Pulmonary artery endothelial cell (primary cell): Measurements from ENCODE around the gene SLC1A4. TPM values are rescaled to one million over a fixed set of nuclear protein-coding genes. Genes with fewer than 3 reads are reported as not detected.
"Not testable (repeated sequence)": the region's sequence is repeated elsewhere in the genome, so short reads cannot be mapped to it uniquely, and the experiment has no call there.

Source experiments
- DNase-seq: peaks from one replicate; pipeline ENCODE4 v3.0.0-alpha.2; 2011; ENCODE audit warnings: low read depth, low spot score
- total RNA-seq: library from RNA; depleted of rRNA; stranded (reverse); fragments of >200 nt; gene quantifications from 2 replicates; pipeline ENCODE4 v1.2.3, GENCODE V29; 2014

SLC1A4 gene
- total RNA-seq, 1 donor from 2014 or later: 13.3 TPM

DNA sequence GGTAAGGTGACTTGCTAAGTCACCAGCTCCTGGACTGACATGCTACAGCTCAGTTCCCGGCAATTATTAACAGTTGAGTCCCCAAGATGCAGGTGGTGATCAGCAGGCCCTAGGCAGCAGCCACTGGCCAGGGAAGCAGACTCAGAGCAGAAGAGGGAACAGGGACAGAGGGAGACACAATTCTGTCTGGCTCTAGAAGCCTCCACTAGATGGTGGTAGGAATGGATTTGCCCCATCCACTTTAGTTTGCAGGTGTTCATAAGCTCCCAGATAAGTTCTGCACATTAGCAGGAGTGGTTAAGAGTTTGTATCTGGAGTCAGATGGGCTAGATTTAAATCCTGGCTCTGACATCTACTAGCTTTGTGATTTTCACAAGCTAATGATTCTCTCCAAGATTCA lies 25.5 kb upstream of the SLC1A4 start:
- DNase-seq: no peak

DNA sequence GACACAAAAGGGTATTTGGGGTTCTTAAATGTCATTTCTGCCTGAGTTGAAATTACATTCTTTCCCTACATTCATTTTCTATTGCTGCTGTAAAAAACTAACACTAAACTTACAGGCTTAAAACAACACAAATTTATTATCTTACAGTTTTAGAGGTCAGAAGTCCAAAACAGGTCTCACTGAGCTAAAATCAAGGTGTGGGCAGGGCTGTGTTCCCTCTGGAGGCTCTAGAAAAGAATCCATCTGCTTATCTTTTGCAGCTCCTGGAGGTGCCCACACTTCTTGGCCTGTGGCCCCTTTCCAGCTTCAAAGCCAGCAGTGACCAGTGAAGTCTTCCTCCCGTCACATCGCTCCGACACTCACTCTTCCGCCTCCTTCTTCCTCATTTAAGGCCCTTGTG lies 23.2 kb upstream of the SLC1A4 start:
- no peak for DNase-seq

DNA sequence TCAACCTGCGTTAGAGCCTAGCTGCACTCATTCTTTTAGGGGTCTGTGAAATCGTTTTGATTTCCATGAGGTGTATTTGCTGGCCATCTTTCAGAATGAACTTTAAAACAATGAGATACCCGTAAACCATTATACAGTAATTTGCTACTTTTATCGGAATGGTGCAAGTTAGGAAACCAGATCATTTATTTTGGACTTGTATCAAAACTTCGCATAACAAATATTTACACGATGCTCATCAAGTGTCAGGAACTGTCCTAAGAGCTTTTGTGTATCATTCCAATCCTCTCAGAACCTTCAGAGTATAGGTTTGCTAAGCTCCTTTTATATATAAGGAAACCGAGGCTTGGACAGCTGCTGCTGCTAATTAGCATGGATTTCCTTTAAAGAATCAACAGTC lies 22.4 kb upstream of the SLC1A4 start:
- no peak for DNase-seq

DNA sequence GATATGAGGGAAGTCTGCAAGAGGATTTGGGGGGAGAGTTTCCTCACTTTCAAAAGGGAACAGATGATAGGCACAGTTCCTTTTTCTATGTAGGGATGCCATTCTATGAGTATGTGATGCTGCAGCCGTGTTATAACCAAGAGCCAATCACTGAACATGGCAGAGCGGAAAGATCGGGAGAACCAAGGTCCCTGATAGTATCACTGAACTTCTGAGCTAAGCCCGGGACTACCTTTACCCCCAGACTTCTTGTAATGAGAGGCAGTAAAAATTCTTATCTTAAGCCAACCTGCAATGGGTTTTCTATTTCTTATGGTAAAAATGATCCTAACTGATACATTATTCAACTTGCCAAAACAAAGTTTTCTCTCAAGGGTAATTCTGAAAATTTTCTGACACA lies 21.6 kb upstream of the SLC1A4 start:
- DNase-seq: no peak

DNA sequence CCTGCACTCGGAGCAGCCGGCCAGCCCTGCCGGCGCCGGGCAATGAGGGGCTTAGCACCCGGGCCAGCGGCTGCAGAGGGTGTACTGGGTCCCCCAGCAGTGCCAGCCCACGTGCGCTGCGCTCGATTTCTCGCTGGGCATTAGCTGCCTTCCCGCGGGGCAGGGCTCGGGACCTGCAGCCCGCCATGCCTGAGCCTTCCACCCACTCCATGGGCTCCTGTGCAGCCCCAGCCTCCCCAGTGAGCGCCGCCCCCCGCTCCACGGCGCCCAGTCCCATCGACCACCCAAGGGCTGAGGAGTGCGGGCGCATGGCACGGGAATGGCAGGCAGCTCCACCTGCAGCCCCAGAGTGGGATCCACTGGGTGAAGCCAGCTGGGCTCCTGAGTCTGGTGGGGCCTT lies 20.1 kb upstream of the SLC1A4 start:
- DNase-seq: not testable (repeated sequence)

DNA sequence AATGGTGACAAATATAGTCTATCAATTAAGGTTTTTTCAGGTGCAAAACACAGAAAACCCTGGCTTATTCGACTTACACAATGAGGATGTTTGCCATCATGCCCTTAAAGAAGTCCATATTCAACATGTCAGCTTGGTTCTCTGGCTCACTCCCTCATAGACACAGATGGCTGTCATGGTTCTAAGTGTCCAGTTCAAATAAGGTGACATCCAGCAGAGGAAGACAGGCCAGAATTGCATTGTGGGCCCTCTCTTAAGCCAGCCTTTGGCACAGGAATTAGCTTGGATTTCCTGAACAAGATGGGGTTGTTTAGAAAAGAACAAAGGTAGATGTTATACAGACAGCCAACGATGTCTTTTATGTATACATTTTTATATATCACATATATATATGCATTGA lies 18.7 kb upstream of the SLC1A4 start:
- no peak for DNase-seq

DNA sequence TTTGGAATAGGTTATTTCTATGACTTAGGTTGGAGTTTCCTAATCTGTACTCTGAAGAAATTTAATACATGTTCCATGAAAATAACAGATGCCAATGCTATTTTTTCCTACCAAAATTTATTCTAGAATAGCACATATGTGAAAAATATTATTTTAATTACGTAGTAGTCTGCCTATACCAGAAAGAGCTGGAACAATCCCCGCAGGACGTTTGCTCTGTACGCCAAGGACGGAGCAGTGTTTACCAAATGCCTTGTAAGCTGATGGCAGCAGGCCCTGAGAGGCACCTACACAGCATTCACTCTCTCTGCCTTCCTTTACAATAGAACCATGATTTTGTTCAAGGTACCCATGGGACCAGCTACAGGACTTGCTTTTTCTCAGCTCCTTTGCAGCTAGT lies 16.8 kb upstream of the SLC1A4 start:
- DNase-seq: no peak

DNA sequence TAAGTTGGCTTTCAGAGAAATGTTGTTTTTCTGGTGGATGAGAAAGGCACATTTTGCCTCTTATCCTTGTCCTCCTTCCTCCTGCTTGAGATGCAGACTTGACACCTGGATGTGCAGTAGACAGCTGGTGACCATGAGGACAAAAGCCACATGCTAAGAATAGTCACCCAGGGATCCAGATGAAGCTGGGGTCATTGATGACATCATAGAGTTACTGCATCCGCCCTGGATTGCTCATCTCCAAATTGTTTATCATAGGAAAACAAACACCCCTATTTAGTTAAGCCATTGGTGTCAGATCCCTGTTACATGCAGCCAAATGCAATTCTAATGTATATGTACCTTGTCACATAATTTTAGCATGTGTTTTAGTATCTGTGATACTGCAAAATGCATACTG lies 16.3 kb upstream of the SLC1A4 start:
- DNase-seq: no peak

DNA sequence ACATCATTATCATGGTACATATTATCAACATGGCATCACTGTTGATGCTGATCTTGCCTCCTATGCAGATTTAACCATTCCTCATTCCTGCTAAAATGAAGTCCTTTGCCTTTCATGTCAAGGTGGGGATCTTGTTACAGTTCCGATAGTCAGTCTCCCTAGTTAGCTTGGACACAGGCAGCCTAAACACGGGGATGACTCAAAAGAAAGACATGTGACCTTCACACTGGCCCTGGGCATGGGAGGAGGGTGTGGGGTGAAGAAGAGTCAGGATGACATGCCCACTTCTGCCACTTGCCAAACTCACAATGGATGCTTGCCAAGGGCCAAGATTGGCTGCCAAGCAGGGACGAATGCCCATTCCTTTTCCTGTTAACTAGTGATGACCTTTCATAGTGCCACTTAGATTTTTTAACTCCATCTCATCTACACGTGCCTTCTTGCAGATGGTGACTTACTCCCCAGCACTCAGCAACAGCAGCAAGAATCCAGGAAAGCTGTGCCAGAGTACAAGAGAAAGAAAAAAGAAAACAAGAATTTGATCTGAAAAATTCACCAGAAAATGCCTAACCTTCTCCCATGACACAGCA lies 13.9 kb upstream of the SLC1A4 start:
- no peak for DNase-seq

DNA sequence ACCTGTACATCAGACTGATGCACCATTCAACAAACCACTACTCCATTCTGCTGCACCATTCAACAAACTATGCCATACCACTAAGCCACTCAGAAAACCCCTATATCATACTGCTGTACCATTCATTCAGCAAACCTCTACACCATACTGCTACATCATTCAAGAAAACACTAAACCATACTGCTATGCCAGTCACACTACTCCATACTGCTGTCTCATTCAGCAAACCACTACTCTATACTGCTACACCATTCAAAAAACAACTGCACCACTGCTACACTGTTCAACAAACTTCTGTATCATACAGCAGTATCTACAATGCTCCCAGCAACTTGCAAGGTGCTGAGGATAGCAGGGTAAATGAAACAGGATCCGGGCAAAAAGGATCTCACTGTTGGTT lies 12.9 kb upstream of the SLC1A4 start:
- no peak for DNase-seq

DNA sequence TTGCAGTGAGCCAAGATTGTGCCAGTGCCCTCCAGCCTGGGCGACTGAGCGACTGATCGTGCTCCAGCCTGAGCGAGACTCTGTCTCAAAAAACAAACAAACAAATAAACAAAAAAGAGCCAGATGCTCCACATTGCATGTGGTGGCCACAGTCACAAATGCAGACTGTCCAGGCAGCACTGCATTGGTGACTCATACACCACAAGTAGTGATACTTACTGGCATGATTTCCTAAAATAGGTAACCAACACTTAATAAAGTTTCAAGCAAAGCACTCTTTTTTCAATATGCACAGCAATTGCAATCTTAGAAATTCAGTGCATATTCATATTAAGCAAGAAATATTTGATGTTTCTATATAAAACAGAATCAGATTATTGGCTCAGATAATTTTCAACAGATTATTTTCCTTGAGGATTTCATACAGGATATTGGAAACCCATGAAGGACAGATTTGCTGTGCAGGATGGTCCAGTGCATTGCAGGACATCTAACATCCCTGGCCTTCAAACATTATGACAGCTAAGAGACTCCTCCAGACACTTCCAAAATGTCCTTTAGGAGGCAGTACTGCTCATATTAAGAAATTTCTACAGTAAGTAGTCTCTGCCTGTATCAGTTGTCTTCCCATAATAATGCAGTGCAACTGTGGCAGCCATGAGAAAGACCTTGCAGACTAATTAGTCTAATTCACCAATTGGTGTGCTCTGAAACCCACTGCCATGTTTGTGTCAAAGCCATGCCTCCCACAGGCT lies 10.5 kb upstream of the SLC1A4 start:
- no peak for DNase-seq

DNA sequence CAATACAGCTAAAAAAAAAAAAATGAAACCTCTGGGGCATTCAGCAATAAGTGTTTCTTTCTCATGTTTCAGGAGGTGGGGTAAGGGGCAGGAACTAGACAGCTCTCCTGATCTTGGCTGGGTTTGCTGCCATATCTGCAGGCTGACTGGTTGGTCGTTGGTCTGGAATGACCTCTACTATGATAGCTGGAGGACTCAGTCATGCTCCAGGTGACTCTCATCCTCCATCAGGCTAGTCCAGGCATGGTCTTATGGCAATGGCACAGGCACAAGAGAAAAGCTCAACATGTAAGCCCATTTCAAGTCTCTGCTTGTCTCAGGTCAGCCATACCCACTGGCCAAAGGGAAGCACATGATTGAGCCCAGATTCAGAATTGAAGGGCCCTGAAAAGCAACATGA lies 9.5 kb upstream of the SLC1A4 start:
- no peak for DNase-seq

DNA sequence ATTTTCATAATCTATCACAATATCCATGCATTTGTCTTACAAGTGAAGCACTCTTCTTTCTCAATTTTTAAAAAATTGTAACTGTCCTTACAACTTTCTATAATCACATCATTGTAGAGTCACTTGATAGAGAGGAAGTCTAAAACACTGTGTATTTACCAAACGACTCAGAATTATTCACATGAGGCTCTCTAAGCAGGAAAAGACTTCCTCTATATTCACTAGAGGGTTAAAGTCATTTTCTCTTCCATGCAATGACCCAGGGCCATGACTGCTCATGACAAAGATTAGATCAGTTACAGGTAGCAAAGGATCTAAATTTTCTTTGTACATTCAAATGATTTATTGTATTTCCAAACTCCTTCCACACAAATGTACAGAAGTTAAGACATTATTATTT lies 9.0 kb upstream of the SLC1A4 start:
- DNase-seq: no peak

DNA sequence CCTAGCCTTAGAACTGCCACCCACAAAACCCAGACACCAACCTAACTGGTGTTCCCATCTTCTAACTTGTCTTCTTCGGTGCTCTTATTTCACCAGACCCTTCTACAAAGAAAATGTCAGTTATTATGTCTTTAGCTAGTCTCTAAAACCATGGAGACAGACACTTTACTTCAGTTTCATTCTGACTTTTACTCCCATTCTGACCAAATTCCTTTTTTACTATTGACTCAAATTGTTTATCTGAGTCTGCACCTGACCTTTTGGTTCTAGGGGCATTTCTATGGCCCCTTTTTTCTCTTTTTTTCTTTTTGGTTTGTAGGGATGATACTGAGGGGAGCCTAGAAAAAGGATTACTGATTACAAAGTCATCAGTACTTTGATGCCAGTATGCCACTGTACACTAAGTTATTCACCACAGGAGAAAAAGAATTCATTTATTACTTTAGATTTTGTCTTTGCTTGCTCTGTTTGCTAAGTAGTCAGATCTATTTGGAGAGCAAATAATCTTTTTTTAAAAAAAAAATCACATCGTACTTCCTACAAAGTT lies 6.8 kb upstream of the SLC1A4 start:
- DNase-seq: no peak

DNA sequence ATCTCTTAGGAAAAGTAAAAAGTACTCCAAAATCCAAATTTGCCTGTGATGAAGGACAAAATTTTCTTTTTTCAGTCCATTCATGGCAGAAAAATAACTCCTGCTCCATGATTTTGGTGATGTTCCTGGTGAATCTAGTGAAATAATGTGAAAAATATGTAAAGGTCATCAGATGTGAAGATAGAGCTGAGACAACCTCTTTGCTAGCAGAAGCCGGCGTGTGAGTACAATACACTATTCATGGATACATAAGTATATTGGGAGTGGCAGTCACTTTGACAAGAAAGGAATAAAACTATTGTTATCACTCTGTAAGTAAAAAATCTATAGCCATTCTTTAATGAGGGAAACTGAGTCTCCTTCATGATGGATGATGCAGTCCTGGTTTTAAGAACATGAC lies 6.3 kb upstream of the SLC1A4 start:
- no peak for DNase-seq

DNA sequence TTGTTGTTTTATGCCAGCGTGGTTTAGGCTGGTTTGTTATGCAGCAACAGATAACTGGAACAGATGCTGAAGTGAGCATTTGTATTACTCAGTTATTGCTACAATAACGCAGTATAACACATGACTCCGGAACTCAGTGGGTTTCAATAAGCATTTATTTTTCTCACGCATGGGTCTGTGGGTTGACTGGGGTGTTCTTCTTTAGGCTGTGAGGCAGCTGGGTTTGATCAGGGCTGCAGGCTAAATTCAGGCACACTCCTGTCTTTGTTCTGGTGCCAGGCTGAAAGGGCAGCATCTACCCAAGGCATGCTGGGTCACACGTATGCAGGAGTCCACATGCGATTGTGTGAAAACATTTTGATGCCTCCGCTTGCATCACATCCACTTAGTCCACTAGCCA lies 3.8 kb upstream of the SLC1A4 start:
- no peak for DNase-seq

DNA sequence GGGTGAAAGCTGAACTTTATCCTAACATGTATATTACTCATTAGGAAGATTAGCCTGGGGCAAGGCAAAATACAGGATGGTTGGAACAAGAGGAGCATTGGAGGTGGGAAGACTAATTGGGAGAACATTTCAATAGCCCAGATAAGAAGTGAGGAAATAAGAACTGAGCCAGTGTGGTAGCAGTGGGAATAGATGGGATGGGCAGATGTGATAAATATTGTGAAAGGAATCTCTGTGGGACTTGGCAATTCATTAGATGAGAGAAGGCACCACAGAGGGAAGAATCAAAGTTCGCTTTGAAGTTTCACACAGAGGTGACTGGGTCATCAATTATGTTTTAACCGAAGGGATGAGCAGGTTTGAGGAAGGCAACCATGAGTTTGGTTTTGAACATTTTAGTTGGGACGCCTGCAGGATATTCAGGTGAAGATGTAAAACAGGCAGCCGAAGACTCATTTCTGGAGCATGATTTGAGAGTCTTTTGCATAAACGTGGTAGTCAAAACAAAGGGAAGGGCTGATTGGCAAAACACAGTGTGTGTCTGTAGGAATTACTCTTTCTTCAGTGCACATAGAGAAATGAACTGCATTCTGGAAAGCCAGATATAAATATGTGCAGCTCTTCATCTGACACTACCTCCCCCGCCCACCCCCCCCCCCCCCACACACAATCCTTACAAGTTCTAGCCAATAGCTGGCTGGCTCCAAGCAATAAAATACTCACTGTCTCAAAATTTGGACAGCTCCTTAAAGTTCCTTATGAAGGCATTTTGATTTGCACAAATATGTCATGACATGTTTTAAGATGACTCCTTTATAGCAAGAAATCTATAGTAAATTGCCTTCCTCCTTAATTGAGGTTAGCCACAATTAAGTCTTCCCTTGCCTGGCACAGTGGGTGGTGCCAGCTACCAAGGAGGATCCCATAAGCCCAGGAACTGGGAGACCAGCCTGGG lies 1.9 kb upstream of the SLC1A4 start:
- no peak for DNase-seq

DNA sequence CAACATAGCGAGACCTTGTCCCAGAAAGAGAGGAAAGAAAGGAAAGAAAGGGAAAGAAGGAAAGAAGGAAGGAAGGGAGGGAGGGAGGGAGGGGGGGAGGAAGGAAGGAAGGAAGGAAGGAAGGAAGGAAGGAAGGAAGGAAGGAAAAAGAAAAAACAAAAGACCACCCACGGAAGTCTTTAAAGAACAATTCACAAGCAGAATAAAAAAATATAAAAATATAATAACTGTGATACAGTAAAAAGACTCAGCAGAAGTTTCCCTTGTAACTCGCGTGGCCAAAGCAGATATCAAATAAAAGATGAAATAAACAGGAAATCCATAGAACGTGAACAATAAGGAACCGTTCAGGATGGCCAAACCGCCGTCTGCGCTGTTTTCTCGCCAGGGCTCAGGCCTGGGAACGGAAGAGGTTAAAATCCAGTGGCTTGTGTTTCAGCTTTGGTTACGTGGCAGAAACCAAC lies 1.2 kb upstream of the SLC1A4 start:
- peak; percentile 64 for DNase-seq

DNA sequence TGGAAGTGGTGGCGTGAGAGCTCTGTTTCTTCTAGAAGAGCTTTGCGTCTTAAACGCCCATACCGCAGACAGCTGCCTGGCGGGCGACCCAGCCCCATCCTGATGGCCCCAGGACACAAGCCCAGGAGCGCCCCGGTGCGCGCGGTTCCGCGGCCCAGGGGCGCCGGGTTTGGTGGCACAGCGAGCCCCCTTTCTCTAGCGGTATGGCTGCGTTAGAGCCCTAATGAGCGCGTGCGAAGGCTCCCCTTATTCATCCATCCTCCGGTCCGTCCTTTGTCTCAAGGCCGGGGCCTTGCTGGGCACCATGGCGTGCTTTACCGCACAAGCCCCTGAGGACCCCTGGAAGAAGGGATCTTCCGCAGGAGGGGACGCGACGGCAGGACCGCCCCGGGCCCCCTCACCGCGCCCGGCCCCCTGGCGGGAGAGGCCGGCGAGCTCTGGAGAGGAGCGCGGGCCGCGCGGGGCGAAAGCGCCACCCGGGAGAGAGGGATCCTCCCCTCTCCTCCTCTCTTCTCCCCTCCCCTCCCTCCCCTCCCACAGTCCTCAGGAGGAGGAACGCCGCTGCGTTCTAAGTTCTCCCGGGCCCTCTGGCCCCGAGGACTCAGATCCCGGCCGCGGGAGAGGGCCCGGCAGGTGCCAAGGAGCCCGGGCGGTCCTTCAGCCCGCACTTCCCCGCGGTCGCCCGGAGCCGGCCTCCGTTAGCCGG lies 626 bp upstream of the SLC1A4 start:
- DNase-seq: peak; percentile 35

DNA sequence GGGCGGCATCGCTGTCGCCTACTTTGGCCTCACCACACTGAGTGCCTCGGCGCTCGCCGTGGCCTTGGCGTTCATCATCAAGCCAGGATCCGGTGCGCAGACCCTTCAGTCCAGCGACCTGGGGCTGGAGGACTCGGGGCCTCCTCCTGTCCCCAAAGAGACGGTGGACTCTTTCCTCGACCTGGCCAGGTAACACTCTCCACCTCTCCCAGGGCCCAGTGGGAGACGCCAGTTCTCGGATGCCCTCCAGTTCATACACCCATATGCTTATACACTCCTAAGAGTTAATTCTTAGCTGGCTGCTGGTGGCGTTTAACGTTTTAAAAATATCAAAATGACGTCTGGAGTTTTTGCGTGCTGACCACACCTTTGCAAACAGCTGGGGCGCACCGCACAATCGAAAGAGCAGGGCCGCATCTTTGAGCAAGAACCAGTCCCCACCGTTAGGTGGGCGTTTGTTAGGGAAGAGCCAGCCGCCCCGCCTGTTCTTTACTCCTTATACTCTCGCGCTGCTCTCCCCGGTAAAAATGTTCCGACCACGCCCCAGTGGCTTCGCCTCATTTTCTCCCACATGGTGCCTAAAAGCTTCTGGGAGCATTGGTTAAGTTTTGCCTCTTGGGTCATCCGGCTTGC lies 899 bp downstream of the SLC1A4 start:
- DNase-seq: no peak

DNA sequence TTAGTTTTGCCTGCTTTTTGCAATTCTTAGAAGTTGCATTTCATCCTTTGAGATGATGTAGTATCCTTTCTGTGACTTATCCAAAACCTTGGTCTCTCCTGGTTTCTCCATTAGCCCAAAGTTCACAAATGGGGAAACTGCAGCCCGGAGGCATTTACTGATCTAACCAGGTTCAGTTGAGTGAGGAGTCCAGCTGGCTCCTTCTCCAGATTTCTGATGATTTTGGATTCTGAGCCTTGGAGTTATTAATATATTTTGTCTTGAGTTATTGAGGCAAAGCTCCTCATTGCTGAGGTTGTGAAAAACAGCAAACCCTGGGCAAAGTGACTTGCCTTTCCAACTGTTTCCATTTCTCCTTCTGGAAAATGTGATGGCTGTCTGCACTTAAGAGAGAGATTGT lies 1.7 kb downstream of the SLC1A4 start:
- DNase-seq: no peak
